Adrenal gland (tissue), 12 donors: ENCODE data around the gene RBBP4. TPM values are rescaled to one million over a fixed set of nuclear protein-coding genes. Genes with fewer than 3 reads are reported as not detected.
"Not testable (repeated sequence)": the region's sequence is repeated elsewhere in the genome, so short reads cannot be mapped to it uniquely, and the experiment has no call there.

ENCODE experiments used
- DNase-seq, 7 donors: peaks; one replicate each; pipeline ENCODE4 v3.0.0-alpha.2; 2019 to 2020
- H3K27ac ChIP-seq, 5 donors: fragments of 200-600 bp; sonication (generic) in 4 of 5; 1 replicate in 3 of 5; 2 replicates in 2 of 5; pipeline versions ENCODE4 v1.5.1 to v1.8.0; 2016 to 2020; ENCODE audit warnings: mild to moderate bottlenecking in 1 of 5
- H3K27me3 ChIP-seq: fragments of 200-600 bp; 2 replicates; pipeline ENCODE4 v1.8.0; 2021
- H3K36me3 ChIP-seq, 2 donors: fragments of 200-600 bp; replicated peaks in 1 of 2; 1 replicate in 1 of 2; 2 replicates in 1 of 2; pipeline versions ENCODE4 v1.5.1 to v1.8.0; 2018 to 2022
- H3K4me1 ChIP-seq, 2 donors: fragments of 200-600 bp; replicated peaks in 1 of 2; 1 replicate in 1 of 2; 2 replicates in 1 of 2; pipeline versions ENCODE4 v1.5.1 to v1.8.0; 2018 to 2021
- H3K4me3 ChIP-seq, 4 donors: fragments of 200-600 bp; sonication (generic) in 3 of 4; one replicate each; pipeline ENCODE4 v1.5.1; 2016 to 2018
- H3K9me3 ChIP-seq, 3 donors: fragments of 200-600 bp; sonication (generic) in 1 of 3; replicated peaks in 1 of 3; 1 replicate in 2 of 3; 2 replicates in 1 of 3; pipeline versions ENCODE4 v1.5.1 to v1.8.0; 2016 to 2021
- CTCF ChIP-seq, 6 experiments: fragments of 450-650 bp in 4 of 6; fragments of 200-600 bp in 2 of 6; sonication (generic) in 1 of 6; IDR thresholded peaks; 1 replicate in 5 of 6; 2 replicates in 1 of 6; pipeline versions ENCODE4 v1.5.1 to v1.8.0; 2016 to 2021; ENCODE audit warnings: antibody characterized with exemption in 6 of 6, mild to moderate bottlenecking in 2 of 6, moderate library complexity in 1 of 6
- POLR2A ChIP-seq, 2 donors: fragments of 450-650 bp; IDR thresholded peaks; one replicate each; pipeline ENCODE4 v1.6.1; 2017; ENCODE audit warnings: antibody characterized with exemption in 2 of 2, mild to moderate bottlenecking in 2 of 2, moderate library complexity in 1 of 2
- WGBS, 4 donors: extraction: QIAGEN DNeasy Blood & Tissue Kit in 2 of 4; methylation state at CpG; one replicate each; pipeline versions ENCODE4 v1.1.5 to v1.1.7; 2013 to 2017; 5-methylcytosine and 5-hydroxymethylcytosine counted together
- intact Hi-C, 2 donors: fragments of 100-400 bp; cut with DNase I; formaldehyde crosslinking; loops; one replicate each; pipeline versions ENCODE4 v1.14.1 to v1.15.0; 2022 to 2023
- polyA plus RNA-seq, 3 donors: library from polyadenylated mRNA; stranded (reverse); fragments of 200-250 nt in 2 of 3; fragments of 350-450 nt in 1 of 3; fragmentation: Illumina TruSeq in 1 of 3; extraction: RNeasy Lipid Tissue Mini Kit (QIAGEN cat#74804) in 1 of 3; gene quantifications; one replicate each; pipeline ENCODE4 v1.2.3, GENCODE V29; 2013 to 2014
- total RNA-seq, 9 donors: library from RNA; depleted of rRNA in 4 of 9; stranded (reverse); fragments of >200 nt in 4 of 9; fragments of 120-200 nt in 1 of 9; fragmentation: NEBNext Ultra II Directional in 1 of 9; extraction: Animal tissue kit (Norgen Biotek cat#: 25700) in 1 of 9; gene quantifications; one replicate each; pipeline versions ENCODE4 v1.1.0 to v1.2.4, GENCODE V29; 2013 to 2023
- donor health status: healthy with polysubstance abuse.
- donor health status: Bipolar disorder and iron deficiency.
- donor health status: DM: yes; HTN: yes; CAD: no.
- donor health status: DM: no; HTN: no; CAD: no.
- donor health status: DM: no; HTN: no; CAD: no.
- donor health status: DM: yes; HTN: yes; CAD: no.

Gene RBBP4
- total and polyA plus RNA-seq, 12 donors, result 24.8 to 212 (median 148) TPM

GRCh38 chr1:32709476-32709875, 58.5 kb downstream of the RBBP4 start:
- Histone ChIP-seq H3K4me3 (no peak overlapping the region), H3K9me3 (no peaks in the 10 kb centered on the region), H3K36me3 (no peaks in the 10 kb centered on the region), H3K4me1 (peaks cover 0 to 4% of the 10 kb centered on the region in 2 donors), H3K27ac (no peak overlapping the region), H3K27me3 (no peaks in the 10 kb centered on the region)
- DNase-seq, result no peak
- no peak for TF ChIP-seq CTCF (IDR thresholded peaks at IDR 0.05)
- TF ChIP-seq POLR2A (IDR thresholded peaks at IDR 0.05), result no peak
- 57 to 69% (median 61%) methylated on average over 4 to 5 of the region's 5 CpGs for WGBS, 4 donors
- intact Hi-C loops, result no loop called here

GRCh38 chr1:32711221-32711620, 60.2 kb downstream of the RBBP4 start:
- not testable (repeated sequence) for H3K4me1 ChIP-seq, DNase-seq, H3K27ac ChIP-seq, H3K4me3 ChIP-seq, H3K9me3 ChIP-seq, H3K27me3 ChIP-seq, H3K36me3 ChIP-seq
- 61 to 73% (median 66%) methylated on average over 4 of the region's 4 CpGs for WGBS, 4 donors
- intact Hi-C loops, result loop anchor here (10.0 kb wide), 2 partner anchors 154 to 164 kb away; partner anchors contain the start of gene FNDC5 (in 1 of the 2)

- DNase-seq, result no peak
- no peak for TF ChIP-seq CTCF (IDR thresholded peaks at IDR 0.05)
- no peak for TF ChIP-seq POLR2A (IDR thresholded peaks at IDR 0.05)
- intact Hi-C loops, result loop anchor here (10.0 kb wide), 2 partner anchors 152 to 162 kb away; partner anchors contain the start of gene FNDC5 (in 1 of the 2)
- no peaks in the 10 kb centered on the region for H3K27me3 ChIP-seq
- no peaks in the 10 kb centered on the region for H3K36me3 ChIP-seq
- H3K9me3 ChIP-seq, result no peaks in the 10 kb centered on the region
- WGBS, 4 donors, result 87 to 95% (median 91%) methylated on average over 10 of the region's 10 CpGs
- no peak overlapping the region for H3K4me3 ChIP-seq
- peaks cover 7 to 10% of the 10 kb centered on the region in 2 donors for H3K4me1 ChIP-seq
- no peak overlapping the region for H3K27ac ChIP-seq
Observed at GRCh38 chr1:32713081-32713480, 62.1 kb downstream of the RBBP4 start.

GRCh38 chr1:32714277-32714676, 63.3 kb downstream of the RBBP4 start:
- no peak for TF ChIP-seq CTCF (IDR thresholded peaks at IDR 0.05)
- no peak for TF ChIP-seq POLR2A (IDR thresholded peaks at IDR 0.05)
- Histone ChIP-seq H3K36me3 (no peaks in the 10 kb centered on the region), H3K27ac (no peak overlapping the region), H3K9me3 (no peaks in the 10 kb centered on the region), H3K4me3 (no peak overlapping the region), H3K4me1 (peaks cover 7 to 10% of the 10 kb centered on the region in 2 donors), H3K27me3 (no peaks in the 10 kb centered on the region)
- WGBS, 4 donors, result 85 to 91% (median 88%) methylated on average over 4 of the region's 4 CpGs
- no peak for DNase-seq
- intact Hi-C loops, result loop anchor here (10.0 kb wide), 2 partner anchors 151 to 161 kb away; partner anchors contain the start of gene FNDC5 (in 1 of the 2)

GRCh38 chr1:32715901-32716311, 64.9 kb downstream of the RBBP4 start:
- TF ChIP-seq CTCF (IDR thresholded peaks at IDR 0.05) (no peak), POLR2A (IDR thresholded peaks at IDR 0.05) (no peak)
- Histone ChIP-seq H3K9me3 (no peaks in the 10 kb centered on the region), H3K36me3 (no peaks in the 10 kb centered on the region), H3K27ac (peak overlapping the region in 1 of 5 donors; percentile 26), H3K4me3 (no peak overlapping the region), H3K4me1 (peaks cover 7 to 10% of the 10 kb centered on the region in 2 donors), H3K27me3 (no peaks in the 10 kb centered on the region)
- WGBS, 4 donors, result 83 to 100% (median 94%) methylated on average over 2 to 4 of the region's 4 CpGs
- intact Hi-C loops, result loop anchor here (5.0 to 10.0 kb wide), 3 partner anchors 56 to 159 kb away; partner anchors contain the start of gene FNDC5 (in 1 of the 2)
- DNase-seq, result no peak
